Keratinocyte (primary cell): Measurements from ENCODE around the gene MARCHF6. TPM values are rescaled to one million over a fixed set of nuclear protein-coding genes. Genes with fewer than 3 reads are reported as not detected.

ENCODE experiments used
- DNase-seq: peaks from one replicate; pipeline ENCODE4 v3.0.0-alpha.2; 2011; ENCODE audit warnings: low read depth, missing footprints, low spot score
- FAIRE-seq: peaks from 2 replicates; lab custom pipeline; 2011; peaks lifted over from hg19 to GRCh38; lab: Jason Lieb, UNC
- H2AFZ ChIP-seq: 2 replicates; pipeline ENCODE4 v1.6.0; 2012; ENCODE audit warnings: low read length, control low read depth, inconsistent platforms; ENCODE audit not compliant: control insufficient read depth
- H3K27ac ChIP-seq: 2 replicates; pipeline ENCODE4 v1.5.1; 2011; ENCODE audit warnings: low read length; ENCODE audit not compliant: control insufficient read depth, insufficient read depth
- H3K27me3 ChIP-seq: 3 replicates; pipeline ENCODE4 v1.6.0; 2011; ENCODE audit warnings: low read length; ENCODE audit not compliant: control insufficient read depth, insufficient read depth; ENCODE audit errors: extremely low read depth
- H3K36me3 ChIP-seq, 2 experiments: 2 replicates in 1 of 2; 3 replicates in 1 of 2; pipeline ENCODE4 v1.5.1; 2011; ENCODE audit warnings: low read length in 2 of 2, mild to moderate bottlenecking in 1 of 2; ENCODE audit not compliant: control insufficient read depth in 2 of 2, insufficient read depth in 2 of 2; ENCODE audit errors: extremely low read depth in 1 of 2
- H3K4me1 ChIP-seq: 3 replicates; pipeline ENCODE4 v1.5.1; 2011; ENCODE audit warnings: low read length; ENCODE audit not compliant: control insufficient read depth, insufficient read depth; ENCODE audit errors: extremely low read depth
- H3K4me2 ChIP-seq: 3 replicates; pipeline ENCODE4 v1.6.0; 2011; ENCODE audit warnings: low read depth, low read length; ENCODE audit not compliant: control insufficient read depth, insufficient read depth; ENCODE audit errors: extremely low read depth
- H3K4me3 ChIP-seq, 3 experiments: fragments of 200-600 bp in 1 of 3; sonication (generic) in 1 of 3; 2 replicates in 2 of 3; 3 replicates in 1 of 3; pipeline ENCODE4 v1.5.1; 2011 to 2016; ENCODE audit warnings: low read length in 3 of 3, mild to moderate bottlenecking in 3 of 3, control low read depth in 2 of 3, inconsistent platforms in 1 of 3, low read depth in 1 of 3, mixed read lengths in 1 of 3, mixed run types in 1 of 3, moderate library complexity in 1 of 3; ENCODE audit not compliant: control insufficient read depth in 2 of 3, insufficient read depth in 2 of 3; ENCODE audit errors: extremely low read depth in 1 of 3
- H3K79me2 ChIP-seq: 2 replicates; pipeline ENCODE4 v1.6.0; 2012; ENCODE audit warnings: low read length; ENCODE audit not compliant: control insufficient read depth, insufficient read depth
- H3K9ac ChIP-seq: 3 replicates; pipeline ENCODE4 v1.6.0; 2011; ENCODE audit warnings: low read length; ENCODE audit not compliant: control insufficient read depth, insufficient read depth; ENCODE audit errors: extremely low read depth
- H3K9me1 ChIP-seq: 3 replicates; pipeline ENCODE4 v1.6.0; 2011; ENCODE audit warnings: low read length; ENCODE audit not compliant: control insufficient read depth, insufficient read depth; ENCODE audit errors: extremely low read depth
- H3K9me3 ChIP-seq: 2 replicates; pipeline ENCODE4 v1.5.1; 2012; ENCODE audit warnings: low read depth, low read length; ENCODE audit not compliant: control insufficient read depth
- H4K20me1 ChIP-seq: 3 replicates; pipeline ENCODE4 v1.6.0; 2011; ENCODE audit warnings: low read length; ENCODE audit not compliant: control insufficient read depth, insufficient read depth; ENCODE audit errors: extremely low read depth
- CTCF ChIP-seq, 3 experiments: IDR thresholded peaks in 1 of 3; conservative IDR thresholded peaks in 1 of 3; optimal IDR thresholded peaks in 1 of 3; 2 replicates in 2 of 3; 3 replicates in 1 of 3; pipeline versions ENCODE3 to v1.5.1; 2011; ENCODE audit warnings: low read length in 3 of 3, mild to moderate bottlenecking in 3 of 3, moderate library complexity in 2 of 3, control low read depth in 1 of 3, inconsistent platforms in 1 of 3; ENCODE audit not compliant: insufficient read depth in 2 of 3; ENCODE audit errors: extremely low read depth in 1 of 3
- EZH2 ChIP-seq: IDR thresholded peaks from one replicate; pipeline ENCODE4 v1.6.1; 2012; ENCODE audit warnings: inconsistent platforms, mild to moderate bottlenecking, low read length, moderate library complexity
- dilution Hi-C: fragments of 300-500 bp; cut with MboI; formaldehyde crosslinking; loops from one replicate; pipeline ENCODE4 v1.7.0; 2020; ENCODE audit warnings: low sequenced_read_pairs; ENCODE audit not compliant: extremely low pct_ligation_motif_present
- polyA plus RNA-seq, 5 experiments: library from polyadenylated mRNA; depleted of rRNA in 3 of 5; stranded (reverse) in 3 of 5; stranded (forward) in 1 of 5; unstranded in 1 of 5; fragments of >200 nt; gene quantifications; 1 replicate in 1 of 5; 2 replicates in 3 of 5; 3 replicates in 1 of 5; pipeline versions ENCODE4 v1.2.1 to v1.2.3, GENCODE V29; 2011 to 2012; ENCODE audit warnings: missing spikeins in 2 of 5, low read depth in 1 of 5, low replicate concordance in 1 of 5

The MARCHF6 gene
- polyA plus RNA-seq, 1 donor (not counting 4 experiments of a cell fraction or from before 2014, with no cell fraction given): 196 TPM

- Histone ChIP-seq H2AFZ (no peak overlapping the region), H3K4me3 (no peak overlapping the region), H3K4me2 (no peak overlapping the region), H3K9me3 (no peaks in the 10 kb centered on the region), H3K79me2 (no peaks in the 10 kb centered on the region), H3K9me1 (no peaks in the 10 kb centered on the region), H3K9ac (no peak overlapping the region), H3K27ac (no peak overlapping the region), H3K36me3 (no peaks in the 10 kb centered on the region), H3K4me1 (peaks cover 7% of the 10 kb centered on the region), H4K20me1 (no peaks in the 10 kb centered on the region), H3K27me3 (peaks cover 13% of the 10 kb centered on the region)
- TF ChIP-seq CTCF (optimal IDR thresholded peaks at IDR 0.05 in 1 of 3, IDR thresholded peaks at IDR 0.05 in 1 of 3, conservative IDR thresholded peaks at IDR 0.05 in 1 of 3; ENCODE audit: extremely low read depth in 1 of 3, insufficient read depth in 2 of 3, low read length in 3 of 3): no peak
- no peak for TF ChIP-seq EZH2
- dilution Hi-C loops: no loop called here
- DNase-seq (no peak), FAIRE-seq (no peak)
These were observed 22.8 kb upstream of the MARCHF6 start for GRCh38 chr5:10330511-10331230.

- Histone ChIP-seq H2AFZ (no peak overlapping the region), H3K79me2 (no peaks in the 10 kb centered on the region), H3K4me2 (no peak overlapping the region), H3K9ac (no peak overlapping the region), H3K4me3 (no peak overlapping the region), H3K9me3 (no peaks in the 10 kb centered on the region), H3K9me1 (no peaks in the 10 kb centered on the region), H3K27me3 (peaks cover 13% of the 10 kb centered on the region), H3K36me3 (no peaks in the 10 kb centered on the region), H3K27ac (no peak overlapping the region), H3K4me1 (peaks cover 7% of the 10 kb centered on the region), H4K20me1 (no peaks in the 10 kb centered on the region)
- DNase-seq (no peak), FAIRE-seq (no peak)
- dilution Hi-C loops: no loop called here
- no peak for TF ChIP-seq EZH2
- TF ChIP-seq CTCF (optimal IDR thresholded peaks at IDR 0.05 in 1 of 3, IDR thresholded peaks at IDR 0.05 in 1 of 3, conservative IDR thresholded peaks at IDR 0.05 in 1 of 3; ENCODE audit: extremely low read depth in 1 of 3, insufficient read depth in 2 of 3, low read length in 3 of 3): no peak
These were observed 22.1 kb upstream of the MARCHF6 start for GRCh38 chr5:10331341-10331796.
